ENCODE results near the gene SAA2. TPM values are rescaled to one million over a fixed set of nuclear protein-coding genes. Genes with fewer than 3 reads are reported as not detected.
"Not testable (repeated sequence)": the region's sequence is repeated elsewhere in the genome, so short reads cannot be mapped to it uniquely, and the experiment has no call there.

Gene SAA2
- total and polyA plus RNA-seq, 10 of the 15 experiments (the other 5 are each of a cell fraction or from before 2014, with no cell fraction given), result 0.18 to 4.1 (median 0.28) TPM; not detected in 2

- ChIA-PET RAD21 (ENCODE audit: unreplicated experiment) (interaction anchor here (1.1 to 4.3 kb wide), 2 partner anchors 74 to 150 kb away, joined by 3 to 39 read pairs; partner anchors contain the start of gene LDHA), POLR2A (interaction anchor here (1.4 to 1.6 kb wide), 2 partner anchors 74 to 148 kb away, joined by 3 to 4 read pairs; partner anchors contain the start of gene HPS5), CTCF (interaction anchor here (1.1 kb wide), 1 partner anchor 19 kb away, joined by 3 read pairs; the partner anchor contains the start of gene SAA1), SMC1A (ENCODE audit: uncharacterized antibody, unreplicated experiment) (interaction anchor here (3.9 to 4.8 kb wide), 3 partner anchors 67 to 149 kb away, joined by 40 to 48 read pairs (median 42); partner anchors contain the start of genes HPS5 and LDHA)
- Histone ChIP-seq H3K4me1 (ENCODE audit: control insufficient read depth, insufficient read depth, low read length) (peaks cover 25% of the 10 kb centered on the region), H3K4me2 (ENCODE audit: control insufficient read depth, insufficient read depth) (peak overlapping the region; percentile 45; the same call in 1 of the 2 replicates), H3K27ac (ENCODE audit: control insufficient read depth, insufficient read depth) (peak overlapping the region; percentile 85; the same call in 1 of the 2 replicates)
- H3K9ac ChIP-seq (ENCODE audit: control insufficient read depth, insufficient read depth, low read length); H3K27me3 ChIP-seq (replicated peaks in 1 of 2; ENCODE audit: control insufficient read depth in 2 of 2, insufficient read depth in 2 of 2, low read length in 1 of 2); in situ Hi-C loops (cut with MboI); FAIRE-seq; H3K9me3 ChIP-seq (replicated peaks; ENCODE audit: control insufficient read depth, insufficient read depth, low read length); DNase-seq (ENCODE audit: low read depth, low spot score); H3K79me2 ChIP-seq (ENCODE audit: control insufficient read depth, insufficient read depth, low read length); BruUV-seq (replicated peaks); H3K4me3 ChIP-seq; H3K36me3 ChIP-seq (ENCODE audit: control insufficient read depth in 2 of 2, insufficient read depth in 2 of 2, low read length in 1 of 2); H2AFZ ChIP-seq (ENCODE audit: control insufficient read depth, low read depth, low read length); H4K20me1 ChIP-seq (ENCODE audit: control insufficient read depth, insufficient read depth): not testable (repeated sequence)
- TF ChIP-seq POU2F2 (IDR thresholded peaks at IDR 0.05; ENCODE audit: borderline replicate concordance, low read depth, low read length), result 0 out of 3 replicates have a peak, but pooled peaks have one; percentile 1
- ATAC-seq, result peak; percentile 8
- WGBS (ENCODE audit: insufficient coverage, insufficient replicate concordance, low lambda C conversion rate, missing lambda C conversion rate), result 5% methylated on average over 4 of the region's 6 CpGs
- intact Hi-C loops (cut with micrococcal nuclease; ENCODE audit: unreplicated experiment), result loop anchor here (2.0 to 10.0 kb wide), 4 partner anchors 74 to 478 kb away; partner anchors contain the start of genes IGSF22 and TSG101
Observed at GRCh38 chr11:18247191-18247581, 1.3 kb downstream of the SAA2 start.

- peak; percentile 96 for FAIRE-seq
- ATAC-seq, result peak; percentile 83
- ChIA-PET RAD21 (ENCODE audit: unreplicated experiment) (interaction anchor here (1.1 to 4.3 kb wide), 3 partner anchors 75 to 518 kb away, joined by 3 to 39 read pairs (median 5); partner anchors contain the start of gene LDHA), SMC1A (ENCODE audit: uncharacterized antibody, unreplicated experiment) (interaction anchor here (1.3 to 4.8 kb wide), 6 partner anchors 19 to 149 kb away, joined by 3 to 48 read pairs (median 30); partner anchors contain the start of genes HPS5, LDHA and SAA1), POLR2A (interaction anchor here (1.4 to 1.6 kb wide), 2 partner anchors 75 to 149 kb away, joined by 3 to 4 read pairs; partner anchors contain the start of gene HPS5), CTCF (interaction anchor here (1.1 to 1.4 kb wide), 4 partner anchors 19 to 517 kb away, joined by 3 read pairs; partner anchors contain the start of gene SAA1)
- Histone ChIP-seq H3K4me1 (ENCODE audit: control insufficient read depth, insufficient read depth, low read length) (peaks cover 25% of the 10 kb centered on the region), H3K27ac (ENCODE audit: control insufficient read depth, insufficient read depth) (peak overlapping the region; percentile 85), H3K4me3 (0 out of 2 replicates have a peak overlapping the region, but pooled peaks have one; percentile 30), H3K4me2 (ENCODE audit: control insufficient read depth, insufficient read depth) (peak overlapping the region; percentile 45)
- H3K79me2 ChIP-seq (ENCODE audit: control insufficient read depth, insufficient read depth, low read length); BruUV-seq (replicated peaks); H3K27me3 ChIP-seq (replicated peaks in 1 of 2; ENCODE audit: control insufficient read depth in 2 of 2, insufficient read depth in 2 of 2, low read length in 1 of 2); H2AFZ ChIP-seq (ENCODE audit: control insufficient read depth, low read depth, low read length); H3K9ac ChIP-seq (ENCODE audit: control insufficient read depth, insufficient read depth, low read length); H3K9me3 ChIP-seq (replicated peaks; ENCODE audit: control insufficient read depth, insufficient read depth, low read length); H4K20me1 ChIP-seq (ENCODE audit: control insufficient read depth, insufficient read depth); in situ Hi-C loops (cut with MboI); H3K36me3 ChIP-seq (ENCODE audit: control insufficient read depth in 2 of 2, insufficient read depth in 2 of 2, low read length in 1 of 2): not testable (repeated sequence)
- intact Hi-C loops (cut with micrococcal nuclease; ENCODE audit: unreplicated experiment), result loop anchor here (1.0 to 10.0 kb wide), 5 partner anchors 22 to 478 kb away; partner anchors contain the start of genes IGSF22 and TSG101
- peak; percentile 66 for DNase-seq (ENCODE audit: low read depth, low spot score)
- under 1% methylated on average over 10 of the region's 11 CpGs for WGBS (ENCODE audit: insufficient coverage, insufficient replicate concordance, low lambda C conversion rate, missing lambda C conversion rate)
- TF ChIP-seq ZNF384 (IDR thresholded peaks at IDR 0.05; ENCODE audit: borderline replicate concordance, low read depth, low read length), result peak; percentile 74
- peak; percentile 82; the same call in 1 of the 2 replicates for TF ChIP-seq DPF2 (IDR thresholded peaks at IDR 0.05)
- TF ChIP-seq NFIC (IDR thresholded peaks at IDR 0.05; ENCODE audit: low read depth, low read length), result peak; percentile 37
- 0 out of 2 replicates have a peak, but pooled peaks have one; percentile 14 for TF ChIP-seq TCF3 (IDR thresholded peaks at IDR 0.05; ENCODE audit: borderline replicate concordance, insufficient read depth, low read depth, low read length)
- TF ChIP-seq RELB (IDR thresholded peaks at IDR 0.05; ENCODE audit: low read depth), result peak; percentile 52; the same call in 1 of the 2 replicates
- peak; percentile 38 for TF ChIP-seq MEF2B (IDR thresholded peaks at IDR 0.05; ENCODE audit: partially characterized antibody, poor library complexity, severe bottlenecking)
- peak; percentile 77 to 88; a peak in 3 of 4 replicates for TF ChIP-seq IKZF2 (IDR thresholded peaks at IDR 0.05)
- peak; percentile 80 for TF ChIP-seq NBN (IDR thresholded peaks at IDR 0.05)
- TF ChIP-seq IKZF1 (conservative IDR thresholded peaks at IDR 0.05), result peak; percentile 83
- 0 out of 2 replicates have a peak, but pooled peaks have one; percentile 5 for TF ChIP-seq MTA2 (IDR thresholded peaks at IDR 0.05; ENCODE audit: low read depth)
- TF ChIP-seq JUND (IDR thresholded peaks at IDR 0.05; ENCODE audit: low read depth, low read length), result peak; percentile 29; the same call in 1 of the 2 replicates
- 0 out of 2 replicates have a peak, but pooled peaks have one; percentile 38 for TF ChIP-seq MXI1 (IDR thresholded peaks at IDR 0.05; ENCODE audit: low read depth, low read length)
Observed at GRCh38 chr11:18246379-18247190, 1.9 kb downstream of the SAA2 start.
